GM12864 (cell line): Measurements from ENCODE around the gene ZNF343.
A peak's percentile ranks its signal among the peaks of the same experiment; 100 is the strongest.

Source experiments
- DNase-seq: peaks from one replicate; pipeline ENCODE4 v3.0.0-alpha.2; 2011; ENCODE audit warnings: low read depth
- H3K4me3 ChIP-seq: 2 replicates; pipeline ENCODE4 v1.5.1; 2011; ENCODE audit warnings: mild to moderate bottlenecking, low read depth, low read length, control low read depth
- TF ChIP-seq, protein P1 (sequence below): IDR thresholded peaks from 2 replicates; pipeline ENCODE4 v1.5.1; 2011; ENCODE audit warnings: low read depth, mild to moderate bottlenecking, moderate library complexity, low read length, control low read depth, inconsistent platforms; ENCODE audit errors: missing control alignments

ZNF343 gene

DNA sequence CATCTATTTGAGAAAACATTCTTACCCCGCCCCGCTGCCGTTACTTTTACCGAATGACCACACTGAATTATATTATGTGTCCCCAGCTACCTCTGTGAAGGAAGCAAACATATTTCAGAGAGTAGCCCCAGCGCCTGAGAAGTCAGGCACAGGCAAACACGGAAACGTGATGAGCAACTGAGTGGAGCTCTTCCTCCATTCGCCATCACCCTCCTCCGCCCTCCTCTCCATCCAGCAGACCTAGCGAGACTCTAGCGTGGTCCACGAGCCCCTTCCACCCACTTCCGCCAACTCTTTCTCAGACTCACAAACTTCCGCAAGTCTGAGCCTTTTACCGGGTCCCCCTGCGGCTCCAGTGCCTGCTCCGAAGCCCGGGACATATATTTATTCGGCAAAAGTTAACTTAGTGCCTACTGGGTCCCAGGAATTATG is 38.7 kb downstream of the ZNF343 start:
- peak; percentile 38 for DNase-seq
- TF ChIP-seq, protein P1, sequence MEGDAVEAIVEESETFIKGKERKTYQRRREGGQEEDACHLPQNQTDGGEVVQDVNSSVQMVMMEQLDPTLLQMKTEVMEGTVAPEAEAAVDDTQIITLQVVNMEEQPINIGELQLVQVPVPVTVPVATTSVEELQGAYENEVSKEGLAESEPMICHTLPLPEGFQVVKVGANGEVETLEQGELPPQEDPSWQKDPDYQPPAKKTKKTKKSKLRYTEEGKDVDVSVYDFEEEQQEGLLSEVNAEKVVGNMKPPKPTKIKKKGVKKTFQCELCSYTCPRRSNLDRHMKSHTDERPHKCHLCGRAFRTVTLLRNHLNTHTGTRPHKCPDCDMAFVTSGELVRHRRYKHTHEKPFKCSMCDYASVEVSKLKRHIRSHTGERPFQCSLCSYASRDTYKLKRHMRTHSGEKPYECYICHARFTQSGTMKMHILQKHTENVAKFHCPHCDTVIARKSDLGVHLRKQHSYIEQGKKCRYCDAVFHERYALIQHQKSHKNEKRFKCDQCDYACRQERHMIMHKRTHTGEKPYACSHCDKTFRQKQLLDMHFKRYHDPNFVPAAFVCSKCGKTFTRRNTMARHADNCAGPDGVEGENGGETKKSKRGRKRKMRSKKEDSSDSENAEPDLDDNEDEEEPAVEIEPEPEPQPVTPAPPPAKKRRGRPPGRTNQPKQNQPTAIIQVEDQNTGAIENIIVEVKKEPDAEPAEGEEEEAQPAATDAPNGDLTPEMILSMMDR: no peak
- H3K4me3 ChIP-seq: peak overlapping the region; percentile 79

DNA sequence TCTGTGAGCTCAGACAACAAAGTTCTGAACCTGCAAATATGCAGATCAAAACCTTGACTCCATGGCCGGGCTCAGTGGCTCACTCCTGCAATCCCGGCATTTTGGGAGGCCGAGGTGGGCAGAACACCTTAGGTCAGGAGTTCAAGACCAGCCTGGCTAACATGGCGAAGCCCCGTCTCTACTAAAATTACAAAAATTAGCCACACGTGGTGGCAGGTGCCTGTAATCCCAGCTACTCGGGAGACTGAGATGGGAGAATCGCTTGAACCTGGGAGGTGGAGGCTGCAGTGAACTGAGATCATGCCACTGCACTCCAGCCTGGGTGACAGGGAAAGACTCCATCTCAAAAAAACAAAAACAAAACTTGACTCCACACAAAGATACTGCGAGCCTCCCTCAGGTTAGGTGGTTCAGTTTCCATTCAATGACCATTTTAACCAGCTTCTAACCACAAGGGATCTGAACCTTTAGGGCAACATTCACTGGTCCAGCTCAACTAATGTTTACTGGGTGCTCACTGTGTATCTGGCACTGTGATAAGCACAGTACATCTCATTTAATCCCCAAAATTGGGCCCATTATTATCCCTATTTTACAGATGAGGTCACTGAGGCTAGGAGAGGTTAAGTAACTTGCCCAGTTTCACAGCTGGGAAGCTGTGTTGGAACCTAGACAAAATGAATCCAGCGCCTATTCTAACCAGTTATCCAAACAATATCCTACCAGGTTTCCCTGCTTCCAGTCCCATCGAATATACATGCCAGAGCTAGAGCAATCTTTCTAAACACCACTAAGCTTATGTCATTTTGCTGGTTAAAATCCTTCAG is 39.9 kb downstream of the ZNF343 start:
- DNase-seq: no peak
- TF ChIP-seq, protein P1: no peak
- H3K4me3 ChIP-seq: peak overlapping the region; percentile 79

DNA sequence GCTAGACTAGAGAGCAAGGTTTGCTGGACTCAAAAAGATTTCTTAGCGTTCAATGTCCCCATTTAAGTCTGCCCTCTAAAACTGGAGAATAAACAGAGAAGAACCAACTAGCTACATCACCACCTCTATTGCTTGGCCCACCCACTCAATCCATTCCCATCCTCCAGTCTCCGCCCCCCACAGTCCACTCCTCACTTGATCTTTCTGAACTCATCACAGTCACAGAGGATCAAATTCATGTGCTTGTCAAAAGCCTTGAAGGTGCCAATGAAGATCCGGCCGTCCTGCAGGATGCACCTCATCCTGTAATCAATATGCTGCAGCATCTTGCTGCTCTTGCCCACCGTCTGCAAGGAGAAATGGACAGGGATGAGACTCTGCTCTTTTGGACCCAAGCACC is 41.3 kb downstream of the ZNF343 start:
- DNase-seq: no peak
- H3K4me3 ChIP-seq: no peak overlapping the region
- TF ChIP-seq, protein P1: no peak

DNA sequence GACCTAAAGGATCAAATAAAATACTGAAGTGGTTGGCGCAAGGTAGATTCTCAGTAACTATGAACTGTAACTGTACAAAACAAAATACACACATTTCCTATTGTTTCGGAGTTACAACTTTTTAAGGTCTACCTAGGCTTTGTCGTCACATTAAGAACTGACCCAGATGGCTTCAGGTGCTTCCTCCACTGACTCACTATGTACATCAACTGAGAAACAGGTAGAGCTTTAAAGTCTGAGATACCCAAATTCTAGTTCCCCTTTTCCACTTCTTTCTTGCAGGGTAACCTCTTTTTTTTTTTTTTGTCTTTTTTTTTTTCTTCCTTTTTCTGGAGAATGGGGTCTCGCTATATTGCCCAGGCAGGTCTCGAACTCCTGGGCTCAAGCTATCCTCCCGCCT is 43.6 kb downstream of the ZNF343 start:
- no peak overlapping the region for H3K4me3 ChIP-seq
- DNase-seq: no peak
- TF ChIP-seq, protein P1: no peak

DNA sequence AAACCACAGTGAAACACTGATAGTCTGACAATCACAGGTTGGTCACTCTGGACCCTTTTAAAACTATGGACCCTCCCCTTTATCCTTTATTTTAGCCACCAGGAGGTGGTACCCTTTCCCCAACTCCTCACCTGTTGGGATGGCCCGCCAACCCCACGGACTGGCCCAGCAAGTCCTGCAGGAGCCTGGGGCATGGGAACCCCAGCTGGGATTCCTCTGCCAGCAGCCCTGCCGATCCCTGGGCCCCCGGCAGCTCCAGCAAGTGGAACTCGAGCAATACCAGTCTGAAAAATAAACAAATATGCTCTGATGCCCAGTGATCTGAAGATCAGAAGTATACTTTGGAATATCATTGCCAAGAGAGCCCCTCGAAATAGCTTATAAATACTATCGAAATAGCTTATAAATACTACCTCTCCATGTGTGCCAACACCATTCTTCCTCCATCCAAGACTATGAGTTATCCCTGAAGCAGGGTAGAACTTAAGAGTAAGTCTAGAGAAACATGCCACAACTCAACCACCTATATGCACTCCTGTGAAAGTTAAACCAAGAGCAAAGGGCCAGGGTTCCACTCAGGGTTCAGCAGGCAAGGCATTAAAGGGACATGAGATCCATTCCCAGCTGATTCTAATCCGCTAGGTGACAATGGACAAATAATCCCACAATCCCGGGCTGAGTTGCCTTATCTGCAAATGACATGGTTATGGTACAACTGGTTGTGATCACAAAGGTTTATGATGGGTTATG is 44.9 kb downstream of the ZNF343 start:
- DNase-seq: no peak
- TF ChIP-seq, protein P1: no peak
- no peak overlapping the region for H3K4me3 ChIP-seq

DNA sequence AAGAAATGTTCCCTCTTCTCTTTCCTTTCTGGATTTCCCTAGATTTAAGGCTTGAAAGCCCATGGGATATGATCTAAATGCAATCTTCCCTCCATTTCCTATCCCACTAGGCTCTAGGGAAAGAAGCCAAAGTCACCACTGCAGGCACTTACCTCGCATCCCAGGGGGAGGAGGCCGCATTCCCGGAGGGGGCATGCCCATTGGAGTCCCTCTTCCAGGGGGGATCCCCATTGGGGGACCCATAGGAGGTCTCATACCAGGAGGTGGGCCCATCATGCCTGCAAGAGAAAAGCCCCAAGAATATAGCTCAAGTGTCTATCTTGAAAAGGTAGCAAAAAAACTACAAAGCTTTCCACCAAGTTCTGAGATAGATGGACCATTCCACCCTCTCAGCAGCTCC is 46.2 kb downstream of the ZNF343 start:
- TF ChIP-seq, protein P1: no peak
- H3K4me3 ChIP-seq: no peak overlapping the region
- DNase-seq: no peak
